KMS-11 (cell line): ENCODE measurements around the gene USH1G.

Experiments used
- H2AFZ ChIP-seq: fragments of 200-600 bp; sonication (generic); 2 replicates; pipeline ENCODE4 v1.6.1; 2016; ENCODE audit warnings: antibody characterized with exemption, mixed run types, low read depth
- H3K27ac ChIP-seq: fragments of 200-600 bp; sonication (generic); 2 replicates; pipeline ENCODE4 v1.6.1; 2016; ENCODE audit warnings: mild to moderate bottlenecking, mixed run types
- H3K27me3 ChIP-seq: fragments of 200-600 bp; sonication (generic); 2 replicates; pipeline ENCODE4 v1.6.1; 2017; ENCODE audit warnings: mild to moderate bottlenecking, low read depth, mixed run types, moderate library complexity; ENCODE audit not compliant: insufficient read depth
- H3K36me3 ChIP-seq: fragments of 200-600 bp; sonication (generic); 2 replicates; pipeline ENCODE4 v1.6.1; 2017; ENCODE audit warnings: mild to moderate bottlenecking, mixed run types; ENCODE audit not compliant: insufficient read depth
- H3K4me1 ChIP-seq: fragments of 200-600 bp; sonication (generic); 2 replicates; pipeline ENCODE4 v1.6.1; 2016; ENCODE audit warnings: mild to moderate bottlenecking, low read depth, mixed run types; ENCODE audit not compliant: poor library complexity, severe bottlenecking
- H3K4me2 ChIP-seq: fragments of 200-600 bp; sonication (generic); 2 replicates; pipeline ENCODE4 v1.7.0; 2016; ENCODE audit warnings: mild to moderate bottlenecking, mixed run types
- H3K4me3 ChIP-seq: fragments of 200-600 bp; sonication (generic); IDR thresholded peaks from 2 replicates; pipeline ENCODE4 v1.6.1; 2017; ENCODE audit warnings: low read depth, low read length, mixed read lengths; ENCODE audit not compliant: insufficient read depth
- H3K79me2 ChIP-seq: fragments of 200-600 bp; sonication (generic); 2 replicates; pipeline ENCODE4 v1.6.1; 2016; ENCODE audit warnings: low read depth, mixed run types; ENCODE audit not compliant: insufficient read depth
- H3K9ac ChIP-seq: fragments of 200-600 bp; sonication (generic); 2 replicates; pipeline ENCODE4 v1.6.1; 2016; ENCODE audit warnings: mild to moderate bottlenecking, mixed run types
- H4K20me1 ChIP-seq: fragments of 200-600 bp; sonication (generic); 2 replicates; pipeline ENCODE4 v1.6.1; 2016; ENCODE audit warnings: mild to moderate bottlenecking, mixed run types; ENCODE audit not compliant: insufficient read depth
- TF ChIP-seq, protein P1 (sequence below): fragments of 200-600 bp; sonication (generic); conservative IDR thresholded peaks from 2 replicates; pipeline ENCODE4 v1.6.1; 2017; ENCODE audit warnings: low read depth, mild to moderate bottlenecking, antibody characterized with exemption, low read length, moderate library complexity, mixed read lengths

USH1G gene

DNA sequence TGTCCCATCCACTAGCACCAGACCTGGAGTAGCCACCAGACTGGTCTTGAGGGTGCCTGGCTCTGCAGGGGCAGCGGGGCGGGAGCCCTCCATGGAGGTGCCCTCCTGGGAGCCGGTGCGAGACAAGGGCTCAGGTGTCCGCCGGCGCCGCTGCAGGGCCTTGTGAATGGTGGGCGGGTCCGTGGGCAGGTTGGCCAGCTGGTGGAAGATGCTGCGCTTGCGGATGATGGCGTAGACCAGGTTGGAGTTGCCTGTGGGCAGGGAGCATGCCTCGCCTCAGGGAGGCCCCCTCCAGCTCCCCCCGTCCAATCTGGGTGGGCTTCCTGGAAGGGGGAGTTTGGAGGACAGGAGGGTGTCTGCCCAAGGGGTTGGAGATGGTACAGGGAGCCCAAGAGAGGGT is 31.1 kb upstream of the USH1G start:
- TF ChIP-seq, protein P1, sequence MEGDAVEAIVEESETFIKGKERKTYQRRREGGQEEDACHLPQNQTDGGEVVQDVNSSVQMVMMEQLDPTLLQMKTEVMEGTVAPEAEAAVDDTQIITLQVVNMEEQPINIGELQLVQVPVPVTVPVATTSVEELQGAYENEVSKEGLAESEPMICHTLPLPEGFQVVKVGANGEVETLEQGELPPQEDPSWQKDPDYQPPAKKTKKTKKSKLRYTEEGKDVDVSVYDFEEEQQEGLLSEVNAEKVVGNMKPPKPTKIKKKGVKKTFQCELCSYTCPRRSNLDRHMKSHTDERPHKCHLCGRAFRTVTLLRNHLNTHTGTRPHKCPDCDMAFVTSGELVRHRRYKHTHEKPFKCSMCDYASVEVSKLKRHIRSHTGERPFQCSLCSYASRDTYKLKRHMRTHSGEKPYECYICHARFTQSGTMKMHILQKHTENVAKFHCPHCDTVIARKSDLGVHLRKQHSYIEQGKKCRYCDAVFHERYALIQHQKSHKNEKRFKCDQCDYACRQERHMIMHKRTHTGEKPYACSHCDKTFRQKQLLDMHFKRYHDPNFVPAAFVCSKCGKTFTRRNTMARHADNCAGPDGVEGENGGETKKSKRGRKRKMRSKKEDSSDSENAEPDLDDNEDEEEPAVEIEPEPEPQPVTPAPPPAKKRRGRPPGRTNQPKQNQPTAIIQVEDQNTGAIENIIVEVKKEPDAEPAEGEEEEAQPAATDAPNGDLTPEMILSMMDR: no peak
- H3K79me2 ChIP-seq: no peaks in the 10 kb centered on the region

DNA sequence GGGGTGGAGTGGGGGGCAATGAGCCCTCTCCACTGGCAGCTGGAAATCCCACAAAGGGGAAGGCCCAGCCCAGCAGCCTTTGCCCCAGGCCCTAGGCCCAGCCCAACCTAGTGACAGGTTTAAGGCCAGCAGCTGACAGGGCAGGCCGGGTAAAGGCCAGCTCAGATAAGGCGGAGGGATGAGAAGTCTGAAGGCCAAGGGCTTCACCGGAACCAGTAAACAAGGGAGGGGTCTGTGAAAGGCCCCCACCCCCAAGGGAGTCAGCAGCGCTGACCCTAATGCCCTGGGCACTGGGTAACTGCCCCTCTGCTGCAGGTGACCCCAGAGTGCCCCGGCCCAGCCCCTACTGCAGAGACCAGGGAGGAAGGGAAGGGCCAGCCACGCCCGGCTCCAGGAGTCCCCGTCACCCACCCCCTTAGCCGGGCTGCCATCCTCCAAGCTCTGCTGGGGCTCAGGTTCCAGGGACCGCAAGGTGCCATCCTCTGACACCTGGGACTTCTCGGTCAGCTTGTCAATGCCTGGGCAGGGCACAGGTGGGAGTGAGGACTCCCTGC is 30.2 kb upstream of the USH1G start:
- H3K4me1 ChIP-seq: no peaks in the 10 kb centered on the region
- H3K9ac ChIP-seq: no peak overlapping the region
- TF ChIP-seq, protein P1: no peak
- no peaks in the 10 kb centered on the region for H4K20me1 ChIP-seq
- H3K4me2 ChIP-seq: no peak overlapping the region
- H2AFZ ChIP-seq: no peak overlapping the region
- H3K36me3 ChIP-seq: no peaks in the 10 kb centered on the region
- no peak overlapping the region for H3K4me3 ChIP-seq
- peaks cover 55% of the 10 kb centered on the region for H3K27me3 ChIP-seq
- H3K79me2 ChIP-seq: no peaks in the 10 kb centered on the region
- no peak overlapping the region for H3K27ac ChIP-seq

More for the DNA sequence above, 31.1 kb upstream of the USH1G start:
- Histone ChIP-seq H2AFZ (no peak overlapping the region), H3K36me3 (no peaks in the 10 kb centered on the region), H3K4me1 (no peaks in the 10 kb centered on the region), H3K27me3 (peaks cover 51% of the 10 kb centered on the region), H3K9ac (no peak overlapping the region), H3K4me3 (no peak overlapping the region), H4K20me1 (no peaks in the 10 kb centered on the region), H3K27ac (no peak overlapping the region), H3K4me2 (no peak overlapping the region)

DNA sequence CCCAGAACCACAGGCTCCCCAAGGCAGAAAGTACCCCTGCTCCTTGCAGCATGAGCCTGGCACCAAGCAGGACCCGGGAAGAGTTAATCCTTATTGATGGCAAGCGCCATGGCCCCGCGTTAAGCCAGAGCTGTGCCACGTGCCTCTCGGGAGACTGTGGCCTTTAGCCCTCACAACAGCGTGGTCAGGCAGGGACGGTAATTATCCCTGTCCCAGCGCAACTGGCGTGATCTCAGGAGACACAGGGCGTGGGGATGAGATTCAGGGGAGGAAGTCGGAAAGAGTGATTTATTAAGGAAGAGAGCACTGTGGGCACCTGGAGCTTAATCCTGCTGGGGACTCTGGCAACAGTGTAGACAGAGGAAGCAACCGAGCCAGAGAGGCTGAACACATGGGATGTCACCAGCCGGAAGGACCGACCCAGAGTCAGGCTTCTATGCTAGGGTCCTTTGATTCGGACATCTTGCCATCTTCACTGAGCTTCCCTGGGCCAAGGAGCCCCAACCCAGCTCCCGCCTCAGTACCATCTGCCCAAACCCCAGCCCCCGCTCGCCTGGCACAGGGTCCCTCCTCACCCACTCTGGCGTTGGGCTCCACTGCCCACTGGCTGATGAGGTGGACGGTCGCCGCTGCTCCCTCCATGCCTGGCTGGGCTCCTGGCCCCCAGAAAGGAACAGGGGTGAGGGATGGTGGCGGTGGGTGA is 29.5 kb upstream of the USH1G start:
- no peaks in the 10 kb centered on the region for H3K4me1 ChIP-seq
- no peaks in the 10 kb centered on the region for H4K20me1 ChIP-seq
- no peak overlapping the region for H2AFZ ChIP-seq
- peaks cover 61% of the 10 kb centered on the region for H3K27me3 ChIP-seq
- no peak overlapping the region for H3K27ac ChIP-seq
- no peak overlapping the region for H3K9ac ChIP-seq
- no peaks in the 10 kb centered on the region for H3K36me3 ChIP-seq
- TF ChIP-seq, protein P1: no peak
- no peak overlapping the region for H3K4me2 ChIP-seq
- H3K4me3 ChIP-seq: no peak overlapping the region
- H3K79me2 ChIP-seq: no peaks in the 10 kb centered on the region

DNA sequence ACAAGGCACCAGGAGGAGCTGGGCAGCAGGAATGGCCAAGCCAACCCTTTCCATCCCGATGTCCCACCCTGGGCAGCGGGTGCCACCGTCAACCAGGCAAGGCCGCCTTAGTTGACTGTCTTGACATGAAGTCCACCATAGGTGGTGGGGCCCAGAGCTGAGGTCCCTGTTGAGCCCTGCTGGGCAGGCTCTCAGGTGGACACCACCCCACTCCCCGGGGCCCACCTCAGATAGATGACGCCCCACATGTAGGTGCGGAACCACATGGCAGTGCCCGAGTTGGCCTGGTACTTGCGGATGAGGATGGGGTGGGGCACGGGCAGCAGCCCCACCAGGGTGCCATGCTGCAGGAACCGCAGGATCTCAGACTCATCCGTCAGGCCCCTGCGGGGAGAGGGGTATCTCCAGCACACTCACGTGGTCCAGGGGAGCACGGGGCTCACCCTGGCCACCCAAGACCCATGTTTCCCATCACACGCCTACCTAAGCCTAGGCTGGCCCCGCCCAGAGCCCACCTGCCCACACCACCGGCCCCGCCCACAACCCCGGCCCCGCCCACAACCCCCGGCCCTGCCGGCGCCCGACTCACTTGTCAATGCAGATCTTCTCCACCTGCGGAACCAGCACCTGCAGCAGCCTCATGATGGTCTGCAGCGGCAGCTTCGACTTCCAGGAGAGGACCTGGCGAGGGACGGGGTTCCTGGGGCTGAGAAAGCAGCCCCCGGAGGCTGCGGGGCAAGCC is 28.8 kb upstream of the USH1G start:
- Histone ChIP-seq H3K27me3 (peaks cover 66% of the 10 kb centered on the region), H3K4me2 (no peak overlapping the region), H3K27ac (no peak overlapping the region), H3K4me1 (no peaks in the 10 kb centered on the region), H4K20me1 (no peaks in the 10 kb centered on the region), H3K4me3 (no peak overlapping the region), H3K79me2 (no peaks in the 10 kb centered on the region), H3K9ac (no peak overlapping the region), H2AFZ (no peak overlapping the region), H3K36me3 (no peaks in the 10 kb centered on the region)
- TF ChIP-seq, protein P1: no peak
